Measurements from ENCODE around the gene LRRC10B. TPM values are rescaled to one million over a fixed set of nuclear protein-coding genes. Genes with fewer than 3 reads are reported as not detected.

Gene LRRC10B
- polyA plus RNA-seq = not detected in 2 replicates

GRCh38 chr11:61507962-61508861, at the start of gene LRRC10B:
TSS of gene LRRC10B (plus strand) at chr11:61508749. CDS start at chr11:61508999, 250 bp downstream.

Other genes starting within 250 kb of the LRRC10B start
- gene VWCE, start 213.4 kb upstream of the LRRC10B start, polyA plus RNA-seq = not detected in 2 replicates
- gene DDB1, start 175.6 kb upstream of the LRRC10B start, polyA plus RNA-seq = 47.9 and 53.9 TPM in 2 replicates
- gene TKFC, start 175.5 kb upstream of the LRRC10B start, polyA plus RNA-seq = 1.8 and 11.6 TPM in 2 replicates
- gene CYB561A3, start 146.9 kb upstream of the LRRC10B start, polyA plus RNA-seq = 1.8 and 2.4 TPM in 2 replicates
- gene TMEM138, start 146.4 kb upstream of the LRRC10B start, polyA plus RNA-seq = 65.8 and 67.2 TPM in 2 replicates
- gene TMEM216, start 116.2 kb upstream of the LRRC10B start, polyA plus RNA-seq = 7.4 and 11.2 TPM in 2 replicates
- 7.9 and 11.2 TPM in 2 replicates for gene CPSF7, start 78.8 kb upstream of the LRRC10B start, polyA plus RNA-seq
- gene SDHAF2, start 78.6 kb upstream of the LRRC10B start, polyA plus RNA-seq = 51.7 and 57.9 TPM in 2 replicates
- gene SYT7, start 72.3 kb downstream of the LRRC10B start, polyA plus RNA-seq = 18.3 and 23.6 TPM in 2 replicates
- gene DAGLA, start 171.6 kb downstream of the LRRC10B start, polyA plus RNA-seq = 3.7 and 5.1 TPM in 2 replicates
- gene MYRF, start 243.9 kb downstream of the LRRC10B start, polyA plus RNA-seq = 0.06 TPM in 1 of 2 replicates, not detected in the other

All from Purkinje cell (primary cell).